T-helper 1 cell treated with Interleukin-12 subunit alpha and Interleukin-12 subunit beta and Interleukin-4 antibody, amounts not matched to agents 30 ng/mL and 1 ng/mL, for 36 hours (primary cell): ENCODE results near the gene SLC4A2. TPM values are rescaled to one million over a fixed set of nuclear protein-coding genes. Genes with fewer than 3 reads are reported as not detected.

Experiments used
- intact Hi-C: fragments of 100-400 bp; cut with micrococcal nuclease; formaldehyde crosslinking; loops from one replicate; pipeline ENCODE4 v1.15.1; 2024
- total RNA-seq: library from RNA; stranded (reverse); gene quantifications from 2 replicates; pipeline ENCODE4 v1.2.3, GENCODE V29; 2022

SLC4A2 gene
- total RNA-seq, 1 donor from 2014 or later: 137 TPM

DNA sequence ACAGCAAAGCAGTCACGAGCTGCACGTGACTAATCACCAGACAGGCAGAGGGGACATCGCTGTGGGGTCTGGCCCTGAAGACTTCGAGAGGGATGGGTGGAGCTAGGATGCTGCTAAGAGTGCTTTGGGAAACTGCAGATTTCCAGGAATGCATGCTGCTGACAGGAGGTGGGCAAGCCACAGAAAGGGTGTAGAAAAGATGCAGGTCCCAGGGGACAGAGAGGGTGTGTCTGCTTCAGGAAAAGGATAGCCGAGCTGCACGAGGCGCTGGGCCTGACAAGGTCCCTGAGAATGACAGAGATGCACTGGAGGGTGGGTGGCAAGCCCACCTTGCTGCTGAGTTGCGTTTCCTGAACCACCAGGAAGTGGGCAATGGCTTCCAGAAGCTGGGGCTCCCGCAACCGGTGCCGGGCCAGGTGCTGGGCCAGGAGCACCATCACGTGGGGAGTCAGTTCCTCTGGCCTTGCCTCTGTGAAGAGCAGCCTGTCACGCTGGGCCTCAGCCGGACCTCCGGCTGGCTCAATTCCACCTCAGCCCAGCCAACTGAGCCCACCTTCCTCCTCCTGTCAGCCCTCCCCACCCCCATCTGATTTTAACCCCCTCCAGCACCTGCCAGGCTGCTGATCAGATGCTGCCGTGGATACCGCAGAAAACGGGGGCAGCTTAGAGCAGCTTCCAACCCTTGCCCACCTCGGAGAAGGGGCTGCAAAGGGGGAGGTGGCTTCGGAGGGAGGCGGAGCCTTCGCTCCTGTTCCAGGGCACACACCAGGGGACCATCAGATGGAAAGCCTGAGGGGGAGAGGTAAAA lies 19.0 kb downstream of the SLC4A2 start:
- intact Hi-C loops: no loop called here

DNA sequence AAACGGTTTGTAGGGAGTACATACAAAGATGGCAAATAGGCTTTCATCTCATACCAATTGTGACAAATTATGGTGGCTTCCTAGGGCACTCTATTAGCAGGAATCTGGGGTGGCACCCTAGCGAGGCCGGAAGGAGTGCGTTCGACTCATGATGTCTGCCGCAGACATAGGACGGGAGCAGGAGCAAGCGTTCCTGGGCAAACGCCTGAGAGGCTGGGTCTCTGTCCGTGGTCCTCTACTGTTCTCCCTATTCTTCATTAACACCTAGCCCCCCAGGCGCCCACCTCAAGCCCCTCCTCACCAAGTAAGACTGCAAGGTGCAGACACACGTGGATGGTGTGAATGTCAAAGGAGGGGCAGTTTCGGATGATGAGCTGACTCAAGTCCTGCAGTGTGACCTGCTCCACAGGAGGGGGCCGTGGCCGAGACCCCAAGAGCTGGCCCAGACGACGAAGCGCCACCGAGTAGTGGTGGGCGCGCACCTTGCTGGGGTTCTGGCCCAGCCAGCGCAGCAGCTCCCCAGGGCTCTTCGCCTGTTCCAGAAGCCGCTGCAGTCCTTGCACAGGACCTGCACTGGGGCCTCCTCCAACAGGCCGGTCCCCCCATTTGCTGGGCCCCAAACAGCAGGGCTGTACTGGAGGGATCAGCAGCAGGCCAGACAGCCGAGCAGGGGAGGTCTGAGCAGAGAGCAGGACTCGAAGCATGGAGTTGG lies 20.0 kb downstream of the SLC4A2 start:
- intact Hi-C loops: no loop called here

DNA sequence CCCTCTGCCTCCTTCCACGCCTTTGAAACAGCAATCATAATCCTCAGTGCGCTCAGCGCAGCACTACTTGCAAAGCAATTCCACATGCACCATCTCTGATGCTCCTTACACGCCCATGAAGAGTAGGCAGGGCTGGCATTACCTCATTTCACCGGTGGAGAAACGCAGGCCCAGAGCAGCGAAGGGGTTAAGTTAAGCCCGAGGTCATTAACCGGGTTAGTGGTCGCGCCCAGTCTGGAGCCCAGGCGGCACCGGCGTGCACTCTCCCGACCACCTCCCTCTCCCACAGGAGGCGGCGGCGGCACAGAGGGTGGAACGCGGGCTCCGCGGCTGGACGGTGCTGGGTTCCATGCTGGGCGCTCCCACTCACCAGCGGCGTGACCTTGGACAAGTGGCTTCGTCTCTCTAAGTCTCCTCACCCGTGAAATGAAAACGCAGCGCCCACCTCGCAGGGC lies 20.7 kb downstream of the SLC4A2 start:
- intact Hi-C loops: loop anchor here (1.0 to 10.0 kb wide), 8 partner anchors 22 to 1885 kb away; partner anchors contain the start of genes ACTR3C, LRRC61, ZNF282 and ZNF467

DNA sequence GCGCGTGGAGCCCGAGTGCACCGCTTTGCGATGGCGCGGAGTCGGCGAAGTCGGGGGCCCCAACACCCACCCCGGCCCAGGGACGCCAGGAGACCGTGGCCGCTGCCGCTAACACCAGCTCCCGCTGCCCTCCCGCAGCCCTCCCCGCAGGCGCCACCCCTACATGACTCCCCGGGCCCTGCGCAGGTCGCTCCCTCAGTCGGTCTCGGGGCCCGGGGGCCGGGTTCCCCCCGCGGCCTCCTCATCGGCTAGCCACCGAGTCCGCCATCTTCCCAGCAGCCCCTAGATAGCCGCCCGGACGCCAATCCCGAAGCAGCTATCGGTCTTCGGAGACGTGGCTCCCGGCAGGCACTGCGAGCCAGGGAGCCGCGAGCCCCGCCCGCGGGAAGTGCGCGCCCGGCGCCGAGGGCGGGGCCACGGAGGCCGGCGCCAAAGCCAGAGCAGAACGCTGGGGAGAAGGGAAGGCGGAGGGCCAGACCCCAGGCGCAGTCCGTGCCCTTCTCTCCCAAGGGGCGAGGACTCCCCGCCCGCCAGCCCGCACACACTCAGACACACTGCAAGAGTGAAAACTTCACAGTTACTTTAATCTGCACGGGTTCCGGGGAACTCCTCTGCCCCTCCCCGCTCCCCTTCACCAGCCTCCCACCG lies 21.3 kb downstream of the SLC4A2 start, which contains the start of gene FASTK:
FASTK (minus strand) TSS at position 288 of the 648 bp plus-strand sequence; CDS start at position 245, 43 bp downstream.
- intact Hi-C loops: loop anchor here (1.0 to 10.0 kb wide), 8 partner anchors 22 to 1886 kb away; partner anchors contain the start of genes ACTR3C, LRRC61, ZNF282 and ZNF467

DNA sequence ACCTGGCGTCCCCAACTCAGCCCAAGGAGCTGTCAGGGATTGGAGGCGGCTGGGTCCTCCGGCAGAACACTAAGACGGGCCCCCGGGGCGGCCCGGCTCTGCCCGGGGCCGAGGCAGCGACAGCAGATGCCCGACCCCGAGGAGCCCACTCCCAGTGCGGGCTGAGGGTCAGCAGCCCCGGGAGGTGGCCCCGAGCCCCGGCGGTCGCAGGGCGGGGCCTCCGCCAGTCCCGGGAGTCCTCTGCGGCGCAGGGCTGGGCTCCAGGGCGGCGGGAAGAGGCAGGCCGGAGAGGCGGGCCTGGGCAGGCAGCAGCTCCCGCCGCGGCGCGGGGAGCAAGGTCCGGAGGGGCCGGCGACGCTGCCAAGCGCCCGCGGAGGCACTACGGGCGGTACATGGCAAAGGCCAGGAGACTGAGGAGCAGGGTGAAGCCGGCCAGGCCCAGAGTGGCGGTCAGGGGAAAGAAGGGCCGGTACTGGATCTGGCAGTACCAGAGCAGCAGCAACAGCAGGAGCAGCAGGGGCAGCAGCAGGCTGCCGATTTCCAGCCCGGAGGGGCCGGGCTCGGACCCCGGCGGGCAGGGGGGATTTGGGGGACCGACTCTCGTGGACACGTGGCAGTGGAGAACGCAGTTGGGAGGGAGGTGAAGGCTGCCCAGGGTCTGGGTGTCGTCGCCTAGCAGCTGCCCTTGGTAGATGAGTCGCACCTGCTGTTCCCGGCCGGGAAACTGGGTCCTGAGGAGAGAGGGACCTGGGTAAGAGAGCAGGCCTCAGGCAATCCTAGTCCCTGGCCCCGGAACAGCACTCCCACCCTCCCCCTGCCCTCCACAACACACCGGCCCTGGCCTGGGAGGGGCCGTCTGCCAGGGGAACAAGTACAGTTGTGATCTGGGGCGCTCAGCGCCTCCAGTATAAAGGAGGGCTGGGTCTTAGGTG lies 22.0 kb downstream of the SLC4A2 start:
- intact Hi-C loops: loop anchor here (5.0 to 10.0 kb wide), 4 partner anchors 707 to 1887 kb away; partner anchors contain the start of genes ACTR3C, LRRC61, ZNF282 and ZNF467

DNA sequence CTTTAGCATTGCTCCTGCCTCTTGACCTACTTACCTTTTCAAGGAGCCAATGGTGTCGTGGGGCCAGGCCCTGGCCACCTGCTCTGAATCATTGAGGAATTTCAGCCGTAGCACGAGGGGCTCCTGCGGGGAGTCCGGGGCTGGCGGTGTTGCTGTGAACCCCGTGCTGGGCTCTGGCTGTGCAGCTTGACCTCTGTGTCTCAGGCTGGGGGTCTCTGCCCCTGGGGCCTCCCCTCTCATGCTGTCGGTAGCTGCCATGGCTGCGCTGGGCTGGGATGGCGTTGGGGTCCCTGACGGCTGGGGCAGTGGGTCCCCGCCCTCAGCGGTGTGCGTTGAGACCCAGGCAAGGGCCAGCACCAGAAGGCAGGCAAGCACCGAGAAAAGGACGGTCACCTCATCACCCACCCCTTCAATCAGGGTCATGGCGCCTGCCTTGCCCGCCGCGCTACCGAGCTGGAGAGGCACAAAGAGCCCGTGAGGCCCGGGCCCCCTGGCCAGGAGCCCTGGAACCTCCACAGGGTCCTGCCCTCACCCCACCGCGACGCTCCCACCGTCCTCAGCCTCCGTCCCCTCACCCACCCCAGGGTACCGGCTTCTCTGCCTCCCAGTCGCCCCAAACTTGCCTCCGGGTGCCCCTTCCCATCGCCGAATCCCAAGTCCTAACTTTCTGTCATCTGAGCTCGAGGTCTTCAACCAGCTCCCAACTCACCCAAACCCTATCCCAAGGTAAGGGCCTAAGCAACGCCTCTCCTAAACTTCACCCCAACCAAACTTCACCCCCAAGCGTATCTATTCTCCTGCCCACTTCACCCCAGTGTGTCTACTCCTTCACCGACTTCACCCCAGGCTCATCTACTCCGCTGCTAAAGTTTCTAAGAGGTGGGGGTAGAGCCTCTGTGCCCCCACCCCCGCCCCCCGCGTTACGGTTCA lies 23.0 kb downstream of the SLC4A2 start:
- intact Hi-C loops: loop anchor here (1.0 to 10.0 kb wide), 9 partner anchors 54 to 1888 kb away; partner anchors contain the start of genes ABCB8, ABCF2, ACTR3C and ATP6V0E2

DNA sequence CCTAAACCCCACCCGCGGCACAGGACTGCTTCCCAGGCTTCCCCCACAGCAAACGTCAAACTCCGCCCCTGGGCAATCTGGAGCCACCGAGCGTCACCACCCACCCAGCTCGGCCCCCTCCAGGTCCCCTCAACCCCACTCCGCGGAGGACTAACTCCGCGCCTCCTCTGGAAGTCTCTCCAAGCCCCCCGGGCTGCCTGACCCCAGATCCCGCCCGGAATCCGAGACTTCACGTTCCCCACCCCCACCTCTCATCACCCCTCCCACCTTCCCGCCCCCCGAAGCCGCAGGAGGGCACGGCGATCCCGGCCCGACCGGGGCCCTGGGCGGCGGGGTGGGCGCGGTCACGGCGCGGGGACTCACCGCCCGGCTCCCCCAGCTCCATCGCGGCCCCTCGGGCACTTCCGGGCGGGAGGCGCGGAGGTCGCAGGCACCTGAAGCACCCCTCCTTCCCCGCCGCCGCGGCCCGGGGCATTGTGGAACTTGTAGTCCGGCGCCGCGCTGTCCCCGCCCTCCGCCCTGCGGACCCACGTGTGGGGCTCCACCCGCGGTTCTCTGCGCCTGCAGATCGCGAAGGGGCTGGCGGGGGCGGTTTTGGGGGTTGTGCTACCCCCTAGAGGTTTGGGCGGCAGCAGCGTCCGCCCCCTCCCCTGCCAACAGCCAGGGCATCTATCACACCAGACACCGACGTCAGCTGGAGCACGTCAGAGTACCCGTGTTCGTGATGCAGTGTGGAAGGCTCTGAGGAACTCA lies 23.9 kb downstream of the SLC4A2 start, which contains the start of gene TMUB1:
TMUB1 (minus strand) TSS at position 423 of the 753 bp plus-strand sequence. CDS start 930 bp downstream, outside the sequence.
- intact Hi-C loops: loop anchor here (1.0 to 10.0 kb wide), 9 partner anchors 55 to 1888 kb away; partner anchors contain the start of genes ABCB8, ABCF2, ACTR3C and ATP6V0E2

DNA sequence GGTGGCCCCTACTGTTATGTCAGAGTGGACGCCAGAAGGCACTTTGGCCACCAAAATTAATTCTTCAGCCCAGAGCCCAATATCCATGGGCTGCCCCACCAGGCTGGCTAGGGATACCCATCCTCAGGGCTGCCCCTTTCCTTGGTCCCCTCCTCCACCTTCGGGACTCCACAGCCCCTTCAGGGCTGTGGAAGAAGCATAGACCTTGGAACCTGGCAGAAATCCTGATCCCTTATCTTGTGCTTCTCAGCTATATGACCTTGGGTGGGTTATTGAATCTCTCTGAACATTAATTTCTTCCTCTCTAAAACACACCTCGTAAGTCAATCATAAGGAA lies 24.4 kb downstream of the SLC4A2 start:
- intact Hi-C loops: loop anchor here (1.0 to 10.0 kb wide), 9 partner anchors 55 to 1889 kb away; partner anchors contain the start of genes ABCB8, ABCF2, ACTR3C and ATP6V0E2

DNA sequence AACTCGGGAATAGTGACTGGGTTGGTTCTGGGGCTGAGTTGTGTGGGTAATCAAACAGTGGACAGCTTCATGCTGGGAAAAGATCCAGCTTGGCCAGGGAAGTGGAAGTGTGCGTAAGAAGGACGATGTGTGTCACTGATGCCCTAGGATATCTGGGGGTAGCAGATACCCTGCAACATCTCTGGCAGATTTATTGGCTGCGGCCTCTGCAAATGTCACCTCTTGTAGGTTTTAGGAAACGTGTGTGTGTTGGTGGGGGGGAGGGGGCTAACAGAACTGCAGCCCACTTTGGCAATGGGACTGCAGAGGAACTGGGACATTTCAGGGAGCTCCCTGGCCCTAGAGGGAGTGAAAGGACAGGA lies 25.9 kb downstream of the SLC4A2 start:
- intact Hi-C loops: loop anchor here (10.0 kb wide), 2 partner anchors 711 to 1891 kb away; partner anchors contain the start of genes ZNF282 and ZNF775

DNA sequence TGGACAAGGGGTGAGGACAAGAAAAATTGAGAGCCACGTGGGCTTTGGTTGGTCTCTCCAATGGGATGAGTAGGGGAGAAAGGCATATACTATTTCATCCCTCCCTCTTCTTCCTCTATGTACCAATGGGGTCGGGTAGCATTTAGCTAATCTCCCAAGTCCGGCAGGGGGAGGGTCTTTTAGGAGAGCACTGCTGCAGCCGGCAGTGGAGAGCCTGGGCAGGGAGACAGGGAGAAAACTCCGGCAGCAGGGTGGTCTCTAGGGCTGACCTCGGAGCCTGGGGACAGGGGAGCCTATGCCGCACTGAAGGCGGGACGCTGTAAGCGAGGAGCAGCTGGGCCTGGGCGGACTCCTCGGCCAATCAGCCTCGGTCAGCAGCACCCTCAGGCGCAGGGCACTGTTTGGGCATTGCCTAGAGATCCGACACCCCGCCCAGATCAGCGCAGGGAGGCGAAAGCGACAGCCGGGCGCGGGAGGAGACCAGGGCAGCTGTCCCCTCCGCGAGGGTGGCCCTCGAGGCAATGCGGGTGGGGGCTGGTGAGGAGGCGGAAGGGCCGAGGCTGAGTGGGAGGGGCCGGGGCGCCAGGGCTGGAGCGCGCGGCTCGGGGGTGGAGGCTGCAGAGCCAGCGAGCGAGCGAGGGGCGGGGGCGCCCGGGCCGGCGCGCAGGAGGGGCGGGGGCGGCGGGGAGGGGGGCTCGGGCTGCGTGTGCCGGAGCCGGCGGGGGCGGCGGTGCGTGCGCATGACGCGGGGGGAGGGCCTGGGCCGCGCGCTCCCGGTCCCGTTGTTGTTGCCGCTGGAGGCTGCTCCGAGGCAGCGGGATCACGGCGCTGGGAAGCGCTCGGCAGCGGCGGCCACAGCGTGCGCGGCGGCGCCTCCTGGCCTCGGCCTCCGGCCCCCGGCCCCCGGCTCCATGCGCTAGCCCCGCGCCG lies 26.6 kb downstream of the SLC4A2 start, which contains the start of gene AGAP3:
AGAP3 (plus strand) TSS at position 785 of the 930 bp plus-strand sequence. CDS start 267 bp downstream, outside the sequence.
- intact Hi-C loops: loop anchor here (10.0 kb wide), 2 partner anchors 711 to 1891 kb away; partner anchors contain the start of genes ZNF282 and ZNF775

DNA sequence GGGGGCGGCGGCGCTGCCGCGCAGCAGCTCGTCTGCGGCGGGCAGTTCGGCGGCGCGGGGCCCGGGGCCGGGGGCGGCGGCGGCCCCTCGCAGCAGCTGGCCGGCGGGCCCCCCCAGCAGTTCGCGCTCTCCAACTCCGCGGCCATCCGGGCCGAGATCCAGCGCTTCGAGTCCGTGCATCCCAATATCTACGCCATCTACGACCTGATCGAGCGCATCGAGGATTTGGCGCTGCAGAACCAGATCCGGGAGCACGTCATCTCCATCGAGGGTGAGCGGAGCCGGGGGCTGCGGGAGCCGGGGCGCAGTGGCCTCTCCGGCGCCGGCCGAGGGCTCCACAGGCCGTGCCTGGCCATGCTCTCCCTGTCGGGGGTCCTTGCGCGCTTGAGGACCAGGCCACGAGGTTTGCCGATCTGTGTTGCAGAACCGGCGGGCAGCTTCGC lies 27.4 kb downstream of the SLC4A2 start:
- intact Hi-C loops: loop anchor here (1.0 to 10.0 kb wide), 5 partner anchors 24 to 1892 kb away; partner anchors contain the start of genes CHPF2, ZNF282 and ZNF775

DNA sequence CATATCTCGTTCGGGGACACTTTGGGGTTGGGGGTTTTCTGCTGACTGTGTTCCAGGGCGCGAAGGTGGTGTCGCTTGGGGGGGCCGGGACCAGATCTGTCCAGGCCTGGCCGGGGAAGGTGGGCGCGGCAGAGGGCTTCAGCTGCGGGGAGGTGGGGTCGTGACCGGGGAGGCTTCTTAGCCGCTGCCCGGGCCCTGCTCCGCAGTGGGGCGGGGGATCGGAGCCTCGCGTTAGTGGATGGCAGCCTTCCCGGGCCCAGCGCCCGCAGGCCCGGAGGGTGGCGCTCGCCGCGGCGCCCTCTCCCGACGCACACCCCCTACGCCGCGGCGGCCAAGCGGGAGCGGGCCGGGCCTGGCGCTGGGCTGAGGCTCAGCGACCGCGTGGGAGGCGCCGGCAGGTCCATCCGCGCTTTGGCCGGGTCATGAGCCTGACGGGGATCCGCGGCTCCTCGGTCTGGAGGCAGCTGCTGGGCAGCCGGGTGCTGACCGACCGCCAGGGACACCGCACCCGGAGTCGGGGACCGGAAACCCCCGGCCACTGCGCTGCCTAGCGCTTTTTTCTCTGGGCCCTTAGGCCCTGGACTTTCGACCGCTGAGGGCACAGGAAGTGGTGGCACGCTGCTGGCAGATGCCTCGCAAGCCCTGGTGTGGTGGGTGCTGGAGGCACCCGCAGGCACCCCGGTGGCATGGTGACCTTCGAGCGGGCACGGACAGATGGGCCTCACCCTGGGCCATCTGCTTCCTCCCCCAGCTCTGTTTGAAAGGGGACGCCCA lies 28.0 kb downstream of the SLC4A2 start:
- intact Hi-C loops: loop anchor here (1.0 to 10.0 kb wide), 5 partner anchors 24 to 1893 kb away; partner anchors contain the start of genes CHPF2, ZNF282 and ZNF775

DNA sequence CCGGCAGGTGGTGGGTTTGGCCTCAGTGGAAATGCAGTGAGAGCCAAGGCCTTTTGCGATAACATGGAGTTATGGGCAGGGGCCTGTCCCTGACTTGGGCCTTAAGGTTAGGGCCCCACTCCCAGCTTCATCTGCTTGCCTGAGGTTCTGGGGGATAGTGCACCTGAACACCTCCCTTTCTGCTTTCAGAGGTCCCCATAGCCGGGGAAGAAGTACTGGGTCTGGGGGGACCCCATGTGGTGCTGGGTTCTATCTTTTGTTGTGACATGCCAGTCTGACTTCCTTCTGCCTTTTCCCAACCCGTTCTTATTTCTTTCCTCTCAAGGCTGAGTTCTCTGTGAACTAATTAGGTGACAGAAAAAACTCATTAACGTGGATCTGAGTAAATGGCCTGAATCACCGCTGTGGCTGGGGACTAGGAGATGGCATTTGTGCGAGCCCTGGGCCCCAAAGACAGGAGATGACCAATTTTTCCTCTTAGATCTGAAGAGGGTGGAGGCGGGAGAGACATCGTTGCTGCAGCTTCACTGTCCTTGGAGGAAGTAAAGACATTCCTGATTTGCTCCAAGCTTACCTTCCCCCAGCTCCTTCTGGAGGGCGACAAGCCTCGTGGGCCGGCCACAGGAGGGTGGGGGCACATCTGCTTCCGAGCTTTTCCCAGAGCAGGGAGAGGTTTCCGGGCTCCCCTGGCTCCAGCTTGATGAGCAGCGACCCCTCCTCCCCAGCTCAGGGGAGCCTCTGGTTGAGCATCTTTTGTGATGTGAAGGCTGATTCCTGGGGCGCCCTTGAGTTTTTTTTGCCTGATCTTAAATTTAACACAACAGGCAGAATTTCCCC lies 28.8 kb downstream of the SLC4A2 start:
- intact Hi-C loops: loop anchor here (10.0 kb wide), 2 partner anchors 713 to 1893 kb away; partner anchors contain the start of genes ZNF282 and ZNF775
